ENCODE data around the gene SLC43A1. TPM values are rescaled to one million over a fixed set of nuclear protein-coding genes. Genes with fewer than 3 reads are reported as not detected.

The SLC43A1 gene
- polyA plus RNA-seq, 1 of the 3 experiments (the other 2 are of a cell fraction), result 4.4 TPM

DNA sequence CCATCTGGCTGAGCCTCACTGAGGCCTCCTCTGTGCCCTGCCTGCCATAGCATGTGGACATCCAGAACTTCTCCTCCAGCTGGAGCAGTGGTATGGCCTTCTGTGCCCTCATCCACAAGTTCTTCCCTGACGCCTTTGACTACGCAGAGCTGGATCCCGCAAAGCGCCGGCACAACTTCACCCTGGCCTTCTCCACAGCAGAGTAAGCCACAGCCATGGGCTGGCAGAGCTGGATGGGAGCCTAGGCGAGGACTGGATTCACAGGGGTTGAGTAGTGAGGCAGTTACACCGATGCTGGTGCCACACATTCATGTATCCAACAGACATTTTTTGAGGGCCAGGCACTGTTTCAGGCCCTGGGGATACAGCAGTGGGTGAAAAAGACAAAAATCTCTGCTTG, 30.9 kb upstream of the SLC43A1 start:
- H3K27ac ChIP-seq (ENCODE audit: low read depth in 2 of 2, low read length in 1 of 2), result no peak overlapping the region
- no peaks in the 10 kb centered on the region for H3K27me3 ChIP-seq (ENCODE audit: insufficient read depth)
- POLR2A ChIA-PET, result interaction anchor here (0.7 kb wide), 1 partner anchor 11 kb away, joined by 3 read pairs; no protein-coding TSS in a partner anchor
- no peak overlapping the region for H3K4me3 ChIP-seq (ENCODE audit: low read depth in 2 of 2, low read length in 1 of 2)
- no peaks in the 10 kb centered on the region; a peak in 1 of 4 replicates for H3K4me1 ChIP-seq (ENCODE audit: control insufficient read depth in 1 of 2, insufficient read depth in 2 of 2, low read depth in 1 of 2, low read length in 1 of 2)
- WGBS (ENCODE audit: low lambda C conversion rate), result 88% methylated on average over 6 of the region's 7 CpGs
- TF ChIP-seq JUND (IDR thresholded peaks at IDR 0.05) (no peak), MEF2A (IDR thresholded peaks at IDR 0.05; ENCODE audit: borderline replicate concordance, low read depth) (no peak), GATA2 (CRISPR knock-in tag; IDR thresholded peaks at IDR 0.05) (no peak), SIN3A (IDR thresholded peaks at IDR 0.05; ENCODE audit: borderline replicate concordance, low read depth, low read length) (no peak), NRF1 (IDR thresholded peaks at IDR 0.05; ENCODE audit: low read depth, low read length) (no peak), RFX5 (IDR thresholded peaks at IDR 0.05; ENCODE audit: low read length) (no peak), FOXJ3 (CRISPR knock-in tag; IDR thresholded peaks at IDR 0.05) (no peak), POLR2AphosphoS5 (IDR thresholded peaks at IDR 0.05; ENCODE audit: low read depth, low read length) (no peak), GABPA (IDR thresholded peaks at IDR 0.05; ENCODE audit: low read depth) (no peak), FOSL2 (IDR thresholded peaks at IDR 0.05; ENCODE audit: borderline replicate concordance, low read depth) (no peak), ELF1 (IDR thresholded peaks at IDR 0.05) (no peak), FOXM1 (IDR thresholded peaks at IDR 0.05; ENCODE audit: low read depth) (no peak)
- TF ChIP-seq, protein P1, sequence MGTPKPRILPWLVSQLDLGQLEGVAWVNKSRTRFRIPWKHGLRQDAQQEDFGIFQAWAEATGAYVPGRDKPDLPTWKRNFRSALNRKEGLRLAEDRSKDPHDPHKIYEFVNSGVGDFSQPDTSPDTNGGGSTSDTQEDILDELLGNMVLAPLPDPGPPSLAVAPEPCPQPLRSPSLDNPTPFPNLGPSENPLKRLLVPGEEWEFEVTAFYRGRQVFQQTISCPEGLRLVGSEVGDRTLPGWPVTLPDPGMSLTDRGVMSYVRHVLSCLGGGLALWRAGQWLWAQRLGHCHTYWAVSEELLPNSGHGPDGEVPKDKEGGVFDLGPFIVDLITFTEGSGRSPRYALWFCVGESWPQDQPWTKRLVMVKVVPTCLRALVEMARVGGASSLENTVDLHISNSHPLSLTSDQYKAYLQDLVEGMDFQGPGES (IDR thresholded peaks at IDR 0.05; ENCODE audit: low read depth, low read length), result no peak
- TF ChIP-seq, protein P2, sequence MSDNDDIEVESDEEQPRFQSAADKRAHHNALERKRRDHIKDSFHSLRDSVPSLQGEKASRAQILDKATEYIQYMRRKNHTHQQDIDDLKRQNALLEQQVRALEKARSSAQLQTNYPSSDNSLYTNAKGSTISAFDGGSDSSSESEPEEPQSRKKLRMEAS (IDR thresholded peaks at IDR 0.05; ENCODE audit: low read depth), result no peak
- TF ChIP-seq, protein P3, sequence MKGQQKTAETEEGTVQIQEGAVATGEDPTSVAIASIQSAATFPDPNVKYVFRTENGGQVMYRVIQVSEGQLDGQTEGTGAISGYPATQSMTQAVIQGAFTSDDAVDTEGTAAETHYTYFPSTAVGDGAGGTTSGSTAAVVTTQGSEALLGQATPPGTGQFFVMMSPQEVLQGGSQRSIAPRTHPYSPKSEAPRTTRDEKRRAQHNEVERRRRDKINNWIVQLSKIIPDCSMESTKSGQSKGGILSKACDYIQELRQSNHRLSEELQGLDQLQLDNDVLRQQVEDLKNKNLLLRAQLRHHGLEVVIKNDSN (IDR thresholded peaks at IDR 0.05; ENCODE audit: borderline replicate concordance, low read depth), result no peak
- TF ChIP-seq, protein P4, sequence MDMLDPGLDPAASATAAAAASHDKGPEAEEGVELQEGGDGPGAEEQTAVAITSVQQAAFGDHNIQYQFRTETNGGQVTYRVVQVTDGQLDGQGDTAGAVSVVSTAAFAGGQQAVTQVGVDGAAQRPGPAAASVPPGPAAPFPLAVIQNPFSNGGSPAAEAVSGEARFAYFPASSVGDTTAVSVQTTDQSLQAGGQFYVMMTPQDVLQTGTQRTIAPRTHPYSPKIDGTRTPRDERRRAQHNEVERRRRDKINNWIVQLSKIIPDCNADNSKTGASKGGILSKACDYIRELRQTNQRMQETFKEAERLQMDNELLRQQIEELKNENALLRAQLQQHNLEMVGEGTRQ (IDR thresholded peaks at IDR 0.05; ENCODE audit: borderline replicate concordance, low read depth, low read length), result no peak
- TF ChIP-seq, protein P5, sequence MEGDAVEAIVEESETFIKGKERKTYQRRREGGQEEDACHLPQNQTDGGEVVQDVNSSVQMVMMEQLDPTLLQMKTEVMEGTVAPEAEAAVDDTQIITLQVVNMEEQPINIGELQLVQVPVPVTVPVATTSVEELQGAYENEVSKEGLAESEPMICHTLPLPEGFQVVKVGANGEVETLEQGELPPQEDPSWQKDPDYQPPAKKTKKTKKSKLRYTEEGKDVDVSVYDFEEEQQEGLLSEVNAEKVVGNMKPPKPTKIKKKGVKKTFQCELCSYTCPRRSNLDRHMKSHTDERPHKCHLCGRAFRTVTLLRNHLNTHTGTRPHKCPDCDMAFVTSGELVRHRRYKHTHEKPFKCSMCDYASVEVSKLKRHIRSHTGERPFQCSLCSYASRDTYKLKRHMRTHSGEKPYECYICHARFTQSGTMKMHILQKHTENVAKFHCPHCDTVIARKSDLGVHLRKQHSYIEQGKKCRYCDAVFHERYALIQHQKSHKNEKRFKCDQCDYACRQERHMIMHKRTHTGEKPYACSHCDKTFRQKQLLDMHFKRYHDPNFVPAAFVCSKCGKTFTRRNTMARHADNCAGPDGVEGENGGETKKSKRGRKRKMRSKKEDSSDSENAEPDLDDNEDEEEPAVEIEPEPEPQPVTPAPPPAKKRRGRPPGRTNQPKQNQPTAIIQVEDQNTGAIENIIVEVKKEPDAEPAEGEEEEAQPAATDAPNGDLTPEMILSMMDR (IDR thresholded peaks at IDR 0.05), result no peak
- TF ChIP-seq, protein P6, sequence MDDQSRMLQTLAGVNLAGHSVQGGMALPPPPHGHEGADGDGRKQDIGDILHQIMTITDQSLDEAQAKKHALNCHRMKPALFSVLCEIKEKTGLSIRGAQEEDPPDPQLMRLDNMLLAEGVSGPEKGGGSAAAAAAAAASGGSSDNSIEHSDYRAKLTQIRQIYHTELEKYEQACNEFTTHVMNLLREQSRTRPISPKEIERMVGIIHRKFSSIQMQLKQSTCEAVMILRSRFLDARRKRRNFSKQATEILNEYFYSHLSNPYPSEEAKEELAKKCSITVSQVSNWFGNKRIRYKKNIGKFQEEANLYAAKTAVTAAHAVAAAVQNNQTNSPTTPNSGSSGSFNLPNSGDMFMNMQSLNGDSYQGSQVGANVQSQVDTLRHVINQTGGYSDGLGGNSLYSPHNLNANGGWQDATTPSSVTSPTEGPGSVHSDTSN (IDR thresholded peaks at IDR 0.05), result no peak
- H2AFZ ChIP-seq (ENCODE audit: low read depth), result no peak overlapping the region
- H4K20me1 ChIP-seq (ENCODE audit: insufficient read depth), result no peaks in the 10 kb centered on the region
- H3K79me2 ChIP-seq (ENCODE audit: insufficient read depth), result no peaks in the 10 kb centered on the region
- H3K9me3 ChIP-seq, result no peaks in the 10 kb centered on the region
- H3F3A ChIP-seq (replicated peaks; ENCODE audit: insufficient read depth), result no peaks in the 10 kb centered on the region
- no peaks in the 10 kb centered on the region for H3K9me2 ChIP-seq
- peaks cover 0 to 14% of the 10 kb centered on the region in 2 experiments for H3K36me3 ChIP-seq (replicated peaks in 1 of 2; ENCODE audit: control insufficient read depth in 1 of 2, insufficient read depth in 2 of 2, low read length in 1 of 2)
- no peak for DNase-seq
- CTCF ChIA-PET, result interaction anchor here (1.0 to 7.6 kb wide), 3 partner anchors 19 to 53 kb away, joined by 3 to 36 read pairs (median 5); partner anchors contain the start of gene UBE2L6
- no peak overlapping the region for H3K4me2 ChIP-seq
- H3K9ac ChIP-seq, result no peak overlapping the region

All from SK-N-SH (cell line).